Measurements from ENCODE around the gene JCAD. TPM values are rescaled to one million over a fixed set of nuclear protein-coding genes. Genes with fewer than 3 reads are reported as not detected.

JCAD gene
- polyA plus RNA-seq, 1 donor: 8.6 TPM

GRCh38 chr10:30094601-30095000, 35.2 kb upstream of the JCAD start:
- WGBS (ENCODE audit: insufficient coverage, low lambda C conversion rate): no CpG with 5 or more reads among the region's 5 CpGs
- H3K4me1 ChIP-seq (ENCODE audit: control insufficient read depth, insufficient read depth, low read length): no peaks in the 10 kb centered on the region

GRCh38 chr10:30093303-30093950, 34.0 kb upstream of the JCAD start:
- DNase-seq: no peak
- Histone ChIP-seq H3K27me3 (ENCODE audit: control insufficient read depth, insufficient read depth, low read length) (no peaks in the 10 kb centered on the region), H3K27ac (ENCODE audit: low read length) (no peak overlapping the region), H3K4me3 (ENCODE audit: low read length) (no peak overlapping the region), H3K36me3 (ENCODE audit: control insufficient read depth, insufficient read depth, low read length) (no peaks in the 10 kb centered on the region), H3K4me1 (ENCODE audit: control insufficient read depth, insufficient read depth, low read length) (no peaks in the 10 kb centered on the region), H3K9me3 (ENCODE audit: control insufficient read depth, low read depth, low read length) (no peaks in the 10 kb centered on the region)
- WGBS (ENCODE audit: insufficient coverage, low lambda C conversion rate): 86% methylated on average over 1 of the region's 9 CpGs

More at GRCh38 chr10:30094601-30095000, 35.2 kb upstream of the JCAD start:
- Histone ChIP-seq H3K27ac (ENCODE audit: low read length) (no peak overlapping the region), H3K36me3 (ENCODE audit: control insufficient read depth, insufficient read depth, low read length) (no peaks in the 10 kb centered on the region), H3K27me3 (ENCODE audit: control insufficient read depth, insufficient read depth, low read length) (no peaks in the 10 kb centered on the region), H3K9me3 (ENCODE audit: control insufficient read depth, low read depth, low read length) (no peaks in the 10 kb centered on the region), H3K4me3 (ENCODE audit: low read length) (no peak overlapping the region)
- DNase-seq: no peak

GRCh38 chr10:30092151-30092790, 32.9 kb upstream of the JCAD start:
- H3K36me3 ChIP-seq (ENCODE audit: control insufficient read depth, insufficient read depth, low read length): no peaks in the 10 kb centered on the region
- 100% methylated on average over 1 of the region's 14 CpGs for WGBS (ENCODE audit: insufficient coverage, low lambda C conversion rate)
- no peak for DNase-seq
- H3K4me3 ChIP-seq (ENCODE audit: low read length): no peak overlapping the region
- no peak overlapping the region for H3K27ac ChIP-seq (ENCODE audit: low read length)
- H3K27me3 ChIP-seq (ENCODE audit: control insufficient read depth, insufficient read depth, low read length): no peaks in the 10 kb centered on the region
- no peaks in the 10 kb centered on the region for H3K9me3 ChIP-seq (ENCODE audit: control insufficient read depth, low read depth, low read length)
- no peaks in the 10 kb centered on the region for H3K4me1 ChIP-seq (ENCODE audit: control insufficient read depth, insufficient read depth, low read length)

DNA sequence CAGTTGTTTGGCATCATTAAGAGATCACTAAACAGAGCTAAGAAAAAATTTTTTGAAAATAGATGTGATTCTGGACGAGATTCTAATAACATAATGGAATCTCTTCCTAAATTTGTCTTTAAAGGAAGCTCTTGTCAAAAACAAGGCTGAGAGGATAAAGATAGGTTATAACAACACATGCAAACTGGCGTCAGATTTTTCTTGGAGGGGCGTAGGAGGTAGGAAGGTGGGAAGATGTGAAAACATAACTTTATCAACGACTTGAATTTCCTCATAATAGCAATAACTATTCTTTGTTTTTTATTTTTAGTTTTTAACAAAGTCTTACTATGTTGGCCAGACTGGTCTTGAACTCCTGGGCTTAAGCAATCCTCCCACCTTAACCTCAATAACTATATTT, 31.8 kb upstream of the JCAD start:
- Histone ChIP-seq H3K36me3 (ENCODE audit: control insufficient read depth, insufficient read depth, low read length) (no peaks in the 10 kb centered on the region), H3K27ac (ENCODE audit: low read length) (no peak overlapping the region), H3K4me3 (ENCODE audit: low read length) (no peak overlapping the region), H3K9me3 (ENCODE audit: control insufficient read depth, low read depth, low read length) (no peaks in the 10 kb centered on the region), H3K27me3 (ENCODE audit: control insufficient read depth, insufficient read depth, low read length) (no peaks in the 10 kb centered on the region), H3K4me1 (ENCODE audit: control insufficient read depth, insufficient read depth, low read length) (no peaks in the 10 kb centered on the region)
- no peak for DNase-seq
- WGBS (ENCODE audit: insufficient coverage, low lambda C conversion rate): 100% methylated on average over 3 of the region's 4 CpGs

- Histone ChIP-seq H3K27ac (ENCODE audit: low read length) (no peak overlapping the region), H3K27me3 (ENCODE audit: control insufficient read depth, insufficient read depth, low read length) (no peaks in the 10 kb centered on the region), H3K4me1 (ENCODE audit: control insufficient read depth, insufficient read depth, low read length) (no peaks in the 10 kb centered on the region), H3K36me3 (ENCODE audit: control insufficient read depth, insufficient read depth, low read length) (no peaks in the 10 kb centered on the region), H3K4me3 (ENCODE audit: low read length) (no peak overlapping the region), H3K9me3 (ENCODE audit: control insufficient read depth, low read depth, low read length) (no peaks in the 10 kb centered on the region)
- WGBS (ENCODE audit: insufficient coverage, low lambda C conversion rate): 50% methylated on average over 1 of the region's 3 CpGs
- DNase-seq: no peak
Measured at GRCh38 chr10:30088178-30088577, 28.8 kb upstream of the JCAD start.

DNA sequence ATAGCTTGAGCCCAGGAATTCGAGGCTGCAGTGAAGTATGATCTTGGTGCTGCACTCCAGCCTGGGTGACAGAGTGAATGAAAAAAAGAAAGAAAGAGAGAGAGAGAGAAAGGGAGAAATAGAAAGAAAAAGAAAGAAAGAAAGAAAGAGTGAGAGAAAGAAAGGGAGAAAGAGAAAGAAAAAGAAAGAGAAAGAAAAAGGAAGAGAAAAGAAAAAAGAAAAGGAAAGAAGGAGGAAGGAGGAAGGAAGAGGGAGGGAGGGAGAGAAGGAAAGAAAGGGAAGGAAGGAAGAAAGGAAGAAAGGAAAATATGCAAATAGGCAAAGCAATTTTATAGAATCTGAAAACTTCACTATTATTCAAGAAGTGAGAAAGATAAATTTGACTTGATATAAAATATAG, 24.5 kb upstream of the JCAD start:
- no peaks in the 10 kb centered on the region for H3K27me3 ChIP-seq (ENCODE audit: control insufficient read depth, insufficient read depth, low read length)
- H3K4me3 ChIP-seq (ENCODE audit: low read length): no peak overlapping the region

GRCh38 chr10:30081182-30081581, 21.8 kb upstream of the JCAD start:
- no peak for DNase-seq
- no peaks in the 10 kb centered on the region for H3K36me3 ChIP-seq (ENCODE audit: control insufficient read depth, insufficient read depth, low read length)
- H3K27me3 ChIP-seq (ENCODE audit: control insufficient read depth, insufficient read depth, low read length): peaks cover 3% of the 10 kb centered on the region
- H3K4me3 ChIP-seq (ENCODE audit: low read length): no peak overlapping the region
- 100% methylated on average over 1 of the region's 5 CpGs for WGBS (ENCODE audit: insufficient coverage, low lambda C conversion rate)
- no peaks in the 10 kb centered on the region for H3K4me1 ChIP-seq (ENCODE audit: control insufficient read depth, insufficient read depth, low read length)
- no peaks in the 10 kb centered on the region for H3K9me3 ChIP-seq (ENCODE audit: control insufficient read depth, low read depth, low read length)
- H3K27ac ChIP-seq (ENCODE audit: low read length): no peak overlapping the region

More for the DNA sequence above, 24.5 kb upstream of the JCAD start:
- Histone ChIP-seq H3K9me3 (ENCODE audit: control insufficient read depth, low read depth, low read length) (no peaks in the 10 kb centered on the region), H3K36me3 (ENCODE audit: control insufficient read depth, insufficient read depth, low read length) (no peaks in the 10 kb centered on the region), H3K4me1 (ENCODE audit: control insufficient read depth, insufficient read depth, low read length) (no peaks in the 10 kb centered on the region), H3K27ac (ENCODE audit: low read length) (no peak overlapping the region)
- no peak for DNase-seq
- WGBS (ENCODE audit: insufficient coverage, low lambda C conversion rate): 100% methylated on average over 1 of the region's 1 CpG

- no peak overlapping the region for H3K27ac ChIP-seq (ENCODE audit: low read length)
- DNase-seq: no peak
- peaks cover 3% of the 10 kb centered on the region for H3K27me3 ChIP-seq (ENCODE audit: control insufficient read depth, insufficient read depth, low read length)
- H3K36me3 ChIP-seq (ENCODE audit: control insufficient read depth, insufficient read depth, low read length): no peaks in the 10 kb centered on the region
- no CpG with 5 or more reads among the region's 1 CpG for WGBS (ENCODE audit: insufficient coverage, low lambda C conversion rate)
- no peak overlapping the region for H3K4me3 ChIP-seq (ENCODE audit: low read length)
- no peaks in the 10 kb centered on the region for H3K9me3 ChIP-seq (ENCODE audit: control insufficient read depth, low read depth, low read length)
- no peaks in the 10 kb centered on the region for H3K4me1 ChIP-seq (ENCODE audit: control insufficient read depth, insufficient read depth, low read length)
Measured at GRCh38 chr10:30080161-30080560, 20.8 kb upstream of the JCAD start.

DNA sequence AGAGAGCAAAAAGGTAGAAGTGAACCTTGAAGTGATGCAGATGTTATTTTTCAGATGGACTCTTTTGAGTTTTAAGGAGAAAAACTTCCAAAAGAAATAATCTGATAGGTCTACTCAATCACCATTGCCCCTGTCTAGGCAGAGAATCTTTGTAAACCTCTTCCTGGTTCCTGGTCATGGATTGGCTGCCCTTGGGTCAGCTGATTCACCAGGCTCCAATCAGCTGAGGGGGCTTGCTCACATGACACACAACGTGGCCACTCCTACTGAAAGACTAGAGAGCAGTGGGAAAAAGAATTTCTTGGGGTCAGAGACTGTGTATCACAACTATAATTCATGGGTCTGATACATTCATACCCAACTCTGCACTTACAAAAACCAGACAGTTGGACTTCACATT, 20.0 kb upstream of the JCAD start:
- H3K27ac ChIP-seq (ENCODE audit: low read length): no peak overlapping the region
- H3K4me3 ChIP-seq (ENCODE audit: low read length): no peak overlapping the region
- H3K27me3 ChIP-seq (ENCODE audit: control insufficient read depth, insufficient read depth, low read length): peaks cover 3% of the 10 kb centered on the region
- H3K4me1 ChIP-seq (ENCODE audit: control insufficient read depth, insufficient read depth, low read length): no peaks in the 10 kb centered on the region
- WGBS (ENCODE audit: insufficient coverage, low lambda C conversion rate): no CpG with 5 or more reads among the region's 1 CpG
- no peaks in the 10 kb centered on the region for H3K9me3 ChIP-seq (ENCODE audit: control insufficient read depth, low read depth, low read length)
- DNase-seq: no peak
- H3K36me3 ChIP-seq (ENCODE audit: control insufficient read depth, insufficient read depth, low read length): no peaks in the 10 kb centered on the region

- no CpG with 5 or more reads among the region's 6 CpGs for WGBS (ENCODE audit: insufficient coverage, low lambda C conversion rate)
- no peak for DNase-seq
- Histone ChIP-seq H3K27me3 (ENCODE audit: control insufficient read depth, insufficient read depth, low read length) (peaks cover 3% of the 10 kb centered on the region), H3K4me3 (ENCODE audit: low read length) (no peak overlapping the region), H3K27ac (ENCODE audit: low read length) (no peak overlapping the region), H3K4me1 (ENCODE audit: control insufficient read depth, insufficient read depth, low read length) (no peaks in the 10 kb centered on the region), H3K36me3 (ENCODE audit: control insufficient read depth, insufficient read depth, low read length) (no peaks in the 10 kb centered on the region), H3K9me3 (ENCODE audit: control insufficient read depth, low read depth, low read length) (no peaks in the 10 kb centered on the region)
Measured at GRCh38 chr10:30075481-30075880, 16.1 kb upstream of the JCAD start.

DNA sequence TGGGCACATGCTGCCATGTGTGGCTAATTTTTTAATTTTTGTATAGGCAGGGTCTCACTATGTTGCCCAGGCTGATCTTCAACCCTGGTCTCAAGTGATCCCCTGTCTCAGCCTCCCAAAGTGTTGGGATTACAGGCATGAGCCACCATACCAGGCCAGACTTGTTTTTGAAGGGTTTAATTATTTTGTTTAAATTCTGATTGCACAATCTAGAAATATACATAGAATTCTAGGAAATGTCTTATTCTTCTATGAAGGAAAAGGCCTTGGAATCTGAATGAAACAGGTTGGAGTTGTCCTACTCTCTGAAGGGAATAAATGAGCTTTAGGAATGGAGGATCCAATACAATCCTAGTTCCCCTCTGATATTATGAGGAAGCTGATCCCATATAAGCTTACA, 15.5 kb upstream of the JCAD start:
- H3K4me1 ChIP-seq (ENCODE audit: control insufficient read depth, insufficient read depth, low read length): no peaks in the 10 kb centered on the region
- DNase-seq: no peak
- peaks cover 3% of the 10 kb centered on the region for H3K27me3 ChIP-seq (ENCODE audit: control insufficient read depth, insufficient read depth, low read length)
- H3K36me3 ChIP-seq (ENCODE audit: control insufficient read depth, insufficient read depth, low read length): no peaks in the 10 kb centered on the region
- H3K9me3 ChIP-seq (ENCODE audit: control insufficient read depth, low read depth, low read length): no peaks in the 10 kb centered on the region
- H3K27ac ChIP-seq (ENCODE audit: low read length): no peak overlapping the region
- H3K4me3 ChIP-seq (ENCODE audit: low read length): no peak overlapping the region
